Stimulated activated CD4-positive, alpha-beta T cell treated with anti-CD3 and anti-CD28 coated beads, Interleukin-1b, Interleukin-23, amount 100 ng/mL, for 4 hours (primary cell): ENCODE measurements around the gene PIM3.
A peak's percentile ranks its signal among the peaks of the same experiment; 100 is the strongest.

Experiments used
- DNase-seq, 2 donors: peaks; one replicate each; pipeline ENCODE4 v3.0.0-alpha.2; 2020; ENCODE audit warnings: low read depth in 2 of 2

Gene PIM3

GRCh38 chr22:49928185-49928495, 32.4 kb upstream of the PIM3 start:
- DNase-seq: no peak

- no peak for DNase-seq
Measured at GRCh38 chr22:49928555-49929210, 31.9 kb upstream of the PIM3 start.

- peak; percentile 82 to 87 for DNase-seq
Measured at GRCh38 chr22:49929211-49929979, 31.2 kb upstream of the PIM3 start.

GRCh38 chr22:49929994-49930575, 30.5 kb upstream of the PIM3 start:
- DNase-seq: peak in 1 of 2 donors; percentile 18

- no peak for DNase-seq
Measured at GRCh38 chr22:49930596-49931412, 29.8 kb upstream of the PIM3 start.

GRCh38 chr22:49933236-49934159, 27.1 kb upstream of the PIM3 start:
- DNase-seq: no peak

- DNase-seq: peak in 1 of 2 donors; percentile 9
Measured at GRCh38 chr22:49934160-49934890, 26.2 kb upstream of the PIM3 start.

- DNase-seq: peak; percentile 93 to 95
Measured at GRCh38 chr22:49934891-49935557, 25.5 kb upstream of the PIM3 start.

- peak; percentile 42 to 56 for DNase-seq
Measured at GRCh38 chr22:49935561-49935960, 25.0 kb upstream of the PIM3 start.

GRCh38 chr22:49936018-49936972, 24.3 kb upstream of the PIM3 start:
- peak; percentile 95 to 98 for DNase-seq

- DNase-seq: no peak
Measured at GRCh38 chr22:49936973-49937757, 23.4 kb upstream of the PIM3 start.

GRCh38 chr22:49937758-49938564, 22.6 kb upstream of the PIM3 start:
- DNase-seq: no peak

GRCh38 chr22:49938565-49939136, 21.9 kb upstream of the PIM3 start:
- DNase-seq: no peak

GRCh38 chr22:49941507-49942316, 18.9 kb upstream of the PIM3 start:
- DNase-seq: no peak

GRCh38 chr22:49942565-49943404, 17.8 kb upstream of the PIM3 start:
- DNase-seq: no peak
